OCI-LY1 (cell line): Measurements from ENCODE around the gene THAP12.

Experiments used
- H2AFZ ChIP-seq: fragments of 200-600 bp; sonication (generic), shearing (Covaris generic); 2 replicates; pipeline ENCODE4 v1.6.0; 2014; ENCODE audit warnings: antibody characterized with exemption, mild to moderate bottlenecking, low read length
- H3F3A ChIP-seq: fragments of 200-600 bp; sonication (generic), shearing (Covaris generic); 2 replicates; pipeline ENCODE4 v1.6.0; 2014; ENCODE audit warnings: mild to moderate bottlenecking, antibody characterized with exemption, low read length, moderate library complexity; ENCODE audit not compliant: insufficient read depth
- H3K27ac ChIP-seq: fragments of 200-600 bp; sonication (generic); 2 replicates; pipeline ENCODE4 v1.5.1; 2014; ENCODE audit warnings: low read length, mixed run types, mild to moderate bottlenecking, low read depth; ENCODE audit not compliant: poor library complexity, severe bottlenecking
- H3K27me3 ChIP-seq: fragments of 200-600 bp; sonication (generic); 2 replicates; pipeline ENCODE4 v1.6.0; 2014; ENCODE audit warnings: antibody characterized with exemption, mild to moderate bottlenecking, low read length, moderate library complexity; ENCODE audit not compliant: insufficient read depth
- H3K36me3 ChIP-seq: fragments of 200-600 bp; sonication (generic); 2 replicates; pipeline ENCODE4 v1.6.1; 2014; ENCODE audit warnings: mild to moderate bottlenecking, antibody characterized with exemption, low read length, moderate library complexity, mixed read lengths; ENCODE audit not compliant: insufficient read depth
- H3K4me1 ChIP-seq: fragments of 200-600 bp; sonication (generic); 2 replicates; pipeline ENCODE4 v1.5.1; 2014; ENCODE audit warnings: mild to moderate bottlenecking, low read length, moderate library complexity; ENCODE audit not compliant: insufficient read depth, severe bottlenecking
- H3K4me2 ChIP-seq: fragments of 200-600 bp; sonication (generic), shearing (Covaris generic); 2 replicates; pipeline ENCODE4 v1.6.1; 2014; ENCODE audit warnings: low read length
- H3K4me3 ChIP-seq: fragments of 200-600 bp; sonication (generic); 2 replicates; pipeline ENCODE4 v1.5.1; 2014; ENCODE audit warnings: low read length, low read depth, mild to moderate bottlenecking, mixed read lengths; ENCODE audit not compliant: poor library complexity, severe bottlenecking
- H3K79me2 ChIP-seq: fragments of 200-600 bp; shearing (Covaris generic); 2 replicates; pipeline ENCODE4 v1.6.1; 2016; ENCODE audit warnings: mixed run types, low read length, mixed read lengths; ENCODE audit not compliant: insufficient read depth
- H3K9ac ChIP-seq: fragments of 200-600 bp; sonication (generic), shearing (Covaris generic); 2 replicates; pipeline ENCODE4 v1.6.1; 2014; ENCODE audit warnings: mild to moderate bottlenecking, low read length, mixed read lengths
- H3K9me2 ChIP-seq: fragments of 200-600 bp; sonication (generic), shearing (Covaris generic); 2 replicates; pipeline ENCODE4 v1.6.1; 2014; ENCODE audit warnings: low read depth, mild to moderate bottlenecking, low read length, mixed read lengths
- H3K9me3 ChIP-seq: fragments of 200-600 bp; shearing (Covaris generic); 2 replicates; pipeline ENCODE4 v1.6.1; 2014; ENCODE audit warnings: low read length, mixed read lengths
- H4K20me1 ChIP-seq: fragments of 200-600 bp; sonication (generic), shearing (Covaris generic); 2 replicates; pipeline ENCODE4 v1.6.0; 2016; ENCODE audit warnings: mild to moderate bottlenecking, low read length; ENCODE audit not compliant: insufficient read depth
- EZH2 ChIP-seq: fragments of 200-600 bp; sonication (generic), shearing (Covaris generic); IDR thresholded peaks from 2 replicates; pipeline ENCODE4 v1.8.0; 2017; ENCODE audit warnings: borderline replicate concordance, mixed run types, mild to moderate bottlenecking, antibody characterized with exemption, low read length, moderate library complexity, mixed read lengths
- TF ChIP-seq, protein P1 (sequence below): fragments of 200-600 bp; sonication (generic), shearing (Covaris generic); IDR thresholded peaks from 2 replicates; pipeline ENCODE4 v1.5.1; 2017; ENCODE audit warnings: mild to moderate bottlenecking, antibody characterized with exemption, low read length, moderate library complexity, mixed read lengths

Gene THAP12

GRCh38 chr11:76329084-76329648 is 51.8 kb downstream of the THAP12 start:
- H3K4me2 ChIP-seq, result no peak overlapping the region
- no peaks in the 10 kb centered on the region for H3K27me3 ChIP-seq
- no peaks in the 10 kb centered on the region for H4K20me1 ChIP-seq
- H3F3A ChIP-seq, result no peaks in the 10 kb centered on the region
- no peaks in the 10 kb centered on the region for H3K79me2 ChIP-seq
- H3K9me3 ChIP-seq, result no peaks in the 10 kb centered on the region
- no peak overlapping the region for H3K4me3 ChIP-seq
- H3K27ac ChIP-seq, result no peak overlapping the region
- H3K9me2 ChIP-seq, result no peaks in the 10 kb centered on the region
- H3K36me3 ChIP-seq, result no peaks in the 10 kb centered on the region
- no peak overlapping the region for H3K9ac ChIP-seq
- TF ChIP-seq EZH2, result no peak
- TF ChIP-seq, protein P1, sequence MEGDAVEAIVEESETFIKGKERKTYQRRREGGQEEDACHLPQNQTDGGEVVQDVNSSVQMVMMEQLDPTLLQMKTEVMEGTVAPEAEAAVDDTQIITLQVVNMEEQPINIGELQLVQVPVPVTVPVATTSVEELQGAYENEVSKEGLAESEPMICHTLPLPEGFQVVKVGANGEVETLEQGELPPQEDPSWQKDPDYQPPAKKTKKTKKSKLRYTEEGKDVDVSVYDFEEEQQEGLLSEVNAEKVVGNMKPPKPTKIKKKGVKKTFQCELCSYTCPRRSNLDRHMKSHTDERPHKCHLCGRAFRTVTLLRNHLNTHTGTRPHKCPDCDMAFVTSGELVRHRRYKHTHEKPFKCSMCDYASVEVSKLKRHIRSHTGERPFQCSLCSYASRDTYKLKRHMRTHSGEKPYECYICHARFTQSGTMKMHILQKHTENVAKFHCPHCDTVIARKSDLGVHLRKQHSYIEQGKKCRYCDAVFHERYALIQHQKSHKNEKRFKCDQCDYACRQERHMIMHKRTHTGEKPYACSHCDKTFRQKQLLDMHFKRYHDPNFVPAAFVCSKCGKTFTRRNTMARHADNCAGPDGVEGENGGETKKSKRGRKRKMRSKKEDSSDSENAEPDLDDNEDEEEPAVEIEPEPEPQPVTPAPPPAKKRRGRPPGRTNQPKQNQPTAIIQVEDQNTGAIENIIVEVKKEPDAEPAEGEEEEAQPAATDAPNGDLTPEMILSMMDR, result no peak
- H2AFZ ChIP-seq, result no peak overlapping the region
- no peaks in the 10 kb centered on the region for H3K4me1 ChIP-seq

GRCh38 chr11:76327756-76328388 is 53.1 kb downstream of the THAP12 start:
- Histone ChIP-seq H3K27me3 (no peaks in the 10 kb centered on the region), H3K4me2 (no peak overlapping the region), H3K9me3 (no peaks in the 10 kb centered on the region), H4K20me1 (no peaks in the 10 kb centered on the region), H3K79me2 (no peaks in the 10 kb centered on the region), H3K9me2 (no peaks in the 10 kb centered on the region), H3K27ac (no peak overlapping the region), H3K4me1 (no peaks in the 10 kb centered on the region), H2AFZ (no peak overlapping the region), H3K36me3 (no peaks in the 10 kb centered on the region), H3K9ac (no peak overlapping the region), H3K4me3 (no peak overlapping the region), H3F3A (no peaks in the 10 kb centered on the region)
- no peak for TF ChIP-seq EZH2
- TF ChIP-seq, protein P1, result no peak

- no peaks in the 10 kb centered on the region for H3K36me3 ChIP-seq
- no peaks in the 10 kb centered on the region for H4K20me1 ChIP-seq
- TF ChIP-seq, protein P1, result no peak
- TF ChIP-seq EZH2, result no peak
- no peaks in the 10 kb centered on the region; the same call in 1 of the 2 replicates for H3K27me3 ChIP-seq
- no peaks in the 10 kb centered on the region for H3K79me2 ChIP-seq
- no peaks in the 10 kb centered on the region for H3K9me2 ChIP-seq
- no peaks in the 10 kb centered on the region for H3K9me3 ChIP-seq
- no peaks in the 10 kb centered on the region for H3K4me1 ChIP-seq
- no peak overlapping the region for H3K4me3 ChIP-seq
- no peak overlapping the region for H2AFZ ChIP-seq
- no peak overlapping the region for H3K9ac ChIP-seq
- no peaks in the 10 kb centered on the region for H3F3A ChIP-seq
- H3K27ac ChIP-seq, result no peak overlapping the region
- no peak overlapping the region for H3K4me2 ChIP-seq
These were observed 53.7 kb downstream of the THAP12 start for GRCh38 chr11:76327202-76327601.
